SK-MEL-5 (cell line): ENCODE measurements around the gene DISC1. TPM values are rescaled to one million over a fixed set of nuclear protein-coding genes. Genes with fewer than 3 reads are reported as not detected.

ENCODE experiments used
- DNase-seq: peaks from one replicate; pipeline ENCODE4 v3.0.0-alpha.2; 2016; ENCODE audit warnings: low read depth, low spot score
- in situ Hi-C: cut with HindIII; loops from 2 replicates; pipeline ENCODE4 v1.10.0; 2016; ENCODE audit warnings: low sequenced_read_pairs, high pct_unique_total_duplicates, low pct_unique_long_range_greater_than_20kb
- total RNA-seq: library from RNA; depleted of rRNA; stranded (reverse); fragments of >200 nt; shearing (Covaris generic); gene quantifications from 2 replicates; pipeline ENCODE4 v1.2.3, GENCODE V29; 2014

DISC1 gene
- total RNA-seq, 1 experiment from 2014 or later, result 5.4 TPM

GRCh38 chr1:232017759-232018158, 391.2 kb downstream of the DISC1 start:
- DNase-seq, result no peak
- in situ Hi-C loops, result no loop called here

GRCh38 chr1:232018231-232019025, 391.8 kb downstream of the DISC1 start:
- in situ Hi-C loops, result no loop called here
- DNase-seq, result no peak

- no peak for DNase-seq
- in situ Hi-C loops, result no loop called here
Observed at GRCh38 chr1:232019026-232019340, 392.4 kb downstream of the DISC1 start.

- DNase-seq, result no peak
- in situ Hi-C loops, result no loop called here
Observed at GRCh38 chr1:232020352-232020751, 393.8 kb downstream of the DISC1 start.

- no peak for DNase-seq
- in situ Hi-C loops, result no loop called here
Observed at GRCh38 chr1:232029315-232029714, 402.7 kb downstream of the DISC1 start.

GRCh38 chr1:232031156-232031555, 404.6 kb downstream of the DISC1 start:
- in situ Hi-C loops, result no loop called here
- no peak for DNase-seq

GRCh38 chr1:232033285-232033684, 406.7 kb downstream of the DISC1 start:
- DNase-seq, result no peak
- in situ Hi-C loops, result no loop called here

GRCh38 chr1:232034556-232034955, 408.0 kb downstream of the DISC1 start:
- DNase-seq, result no peak
- in situ Hi-C loops, result no loop called here

GRCh38 chr1:232036181-232036933, 409.8 kb downstream of the DISC1 start:
- in situ Hi-C loops, result no loop called here

GRCh38 chr1:232037774-232038388, 411.3 kb downstream of the DISC1 start:
- no peak for DNase-seq
- in situ Hi-C loops, result no loop called here

More at GRCh38 chr1:232036181-232036933, 409.8 kb downstream of the DISC1 start:
- no peak for DNase-seq

- peak; percentile 14 for DNase-seq
- in situ Hi-C loops, result no loop called here
Observed at GRCh38 chr1:232038706-232039677, 412.4 kb downstream of the DISC1 start.

- DNase-seq, result no peak
- in situ Hi-C loops, result no loop called here
Observed at GRCh38 chr1:232040260-232040659, 413.7 kb downstream of the DISC1 start.

GRCh38 chr1:232044728-232045127, 418.1 kb downstream of the DISC1 start:
- in situ Hi-C loops, result no loop called here
- no peak for DNase-seq

GRCh38 chr1:232045139-232045994, 418.8 kb downstream of the DISC1 start:
- in situ Hi-C loops, result no loop called here
- no peak for DNase-seq

GRCh38 chr1:232046451-232047306, 420.1 kb downstream of the DISC1 start:
- in situ Hi-C loops, result no loop called here
- peak; percentile 55 for DNase-seq

GRCh38 chr1:232047473-232047872, 420.9 kb downstream of the DISC1 start:
- DNase-seq, result peak; percentile 48
- in situ Hi-C loops, result no loop called here
